GM21529 (cell line): ENCODE results near the gene PSMA2.

Experiments
- ATAC-seq: cut with Tn5 transposase; IDR thresholded peaks from one replicate; pipeline ENCODE4 v1.9.1; 2021; ENCODE audit not compliant: unreplicated experiment

The PSMA2 gene

DNA sequence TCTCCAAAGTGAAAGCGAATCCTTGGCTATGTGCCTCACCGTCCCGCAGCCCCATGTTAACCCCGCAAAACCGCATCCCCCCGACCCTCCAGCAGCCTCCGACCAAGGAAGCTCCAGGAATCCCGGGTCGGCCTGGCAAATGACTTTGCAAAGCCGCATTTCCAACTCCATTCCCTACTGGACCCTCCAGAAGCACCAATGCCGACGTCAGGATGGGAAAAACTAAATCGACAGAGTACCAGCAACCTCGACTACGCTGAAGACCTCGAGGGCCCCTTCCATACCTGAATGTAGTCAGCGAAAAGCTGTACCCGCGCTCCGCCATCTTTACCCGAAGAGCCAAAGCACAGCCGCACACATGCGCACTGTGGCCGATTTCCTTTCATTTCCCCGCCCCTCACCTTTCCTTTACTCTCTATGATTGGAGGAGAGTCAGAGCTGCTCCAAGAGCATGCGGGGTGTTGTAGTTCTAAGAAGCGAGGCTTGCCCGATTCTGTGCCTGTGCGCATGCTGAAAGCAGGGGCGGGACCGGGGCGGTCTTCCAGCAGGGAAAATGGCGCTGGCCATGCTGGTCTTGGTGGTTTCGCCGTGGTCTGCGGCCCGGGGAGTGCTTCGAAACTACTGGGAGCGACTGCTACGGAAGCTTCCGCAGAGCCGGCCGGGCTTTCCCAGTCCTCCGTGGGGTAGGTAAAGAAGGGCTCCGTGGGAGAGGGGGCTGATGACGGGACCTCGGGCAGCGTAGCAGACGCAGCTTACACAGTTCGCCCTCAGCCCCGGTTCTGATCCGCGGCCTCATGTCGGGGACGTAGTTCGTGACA is at the start of gene PSMA2, which contains the start of gene MRPL32:
PSMA2 (minus strand) TSS at position 341 of the 818 bp plus-strand sequence; CDS start at position 325, 16 bp downstream.
MRPL32 (plus strand) TSS at position 543 of the 818 bp plus-strand sequence; CDS start at position 554, 11 bp downstream.
- peak; percentile 99 for ATAC-seq

DNA sequence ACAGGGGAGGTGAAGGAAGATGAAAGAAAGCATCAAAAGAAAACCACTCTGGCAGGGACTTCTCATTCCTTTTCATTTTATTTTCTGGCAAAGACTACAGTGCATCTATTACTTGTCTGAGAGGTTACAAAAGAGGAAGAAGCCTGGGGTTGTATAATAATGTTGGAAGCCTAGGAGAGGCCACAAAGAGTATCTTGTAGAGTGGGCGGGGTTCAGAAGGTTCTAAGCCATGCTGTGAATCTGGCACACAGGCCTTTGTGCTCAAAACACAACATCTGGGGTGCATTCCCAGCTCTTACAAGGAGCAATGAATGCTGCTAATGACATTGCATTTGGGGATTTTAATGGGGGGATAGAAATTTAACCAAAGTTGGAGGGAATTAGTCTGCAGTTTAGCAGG is 49.6 kb upstream of the PSMA2 start:
- no peak for ATAC-seq

DNA sequence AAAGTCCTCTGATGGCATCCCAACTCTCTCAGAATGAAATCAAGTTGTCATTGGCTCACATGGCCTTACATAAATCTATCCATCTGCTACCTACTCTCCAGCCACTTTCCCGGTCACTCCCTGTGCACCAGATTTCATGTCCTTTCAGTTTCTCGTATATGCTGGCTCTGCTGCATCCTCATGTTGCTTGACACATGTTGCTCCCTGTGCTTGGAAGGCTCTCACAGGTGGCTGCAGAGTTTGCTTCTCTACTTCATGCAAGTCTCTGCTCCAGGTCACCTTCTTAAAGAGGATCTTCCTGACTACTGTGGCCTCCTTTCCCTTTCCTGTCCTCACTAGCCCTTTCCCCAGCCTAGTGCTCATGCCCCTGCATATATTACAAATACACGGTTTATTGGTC is 48.5 kb upstream of the PSMA2 start:
- ATAC-seq: no peak

DNA sequence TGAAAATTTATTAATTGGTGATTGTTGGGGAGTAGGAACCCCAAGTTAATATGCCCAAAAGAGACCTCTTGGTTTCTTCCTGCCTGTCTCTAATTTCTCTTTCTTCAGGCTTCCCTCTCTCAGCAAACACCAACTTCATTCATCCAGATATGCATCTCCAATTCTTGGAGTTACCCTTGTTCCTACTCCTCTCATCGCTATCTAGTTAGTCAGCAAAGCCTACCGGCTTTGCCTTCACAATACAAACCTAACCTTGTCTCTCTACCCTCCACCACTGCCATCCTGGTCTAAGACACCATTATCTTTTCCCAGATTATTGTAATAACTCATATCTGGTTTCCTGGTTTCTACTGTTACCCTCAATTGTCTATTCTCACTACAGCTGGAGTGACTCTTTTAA is 48.1 kb upstream of the PSMA2 start:
- ATAC-seq: no peak

DNA sequence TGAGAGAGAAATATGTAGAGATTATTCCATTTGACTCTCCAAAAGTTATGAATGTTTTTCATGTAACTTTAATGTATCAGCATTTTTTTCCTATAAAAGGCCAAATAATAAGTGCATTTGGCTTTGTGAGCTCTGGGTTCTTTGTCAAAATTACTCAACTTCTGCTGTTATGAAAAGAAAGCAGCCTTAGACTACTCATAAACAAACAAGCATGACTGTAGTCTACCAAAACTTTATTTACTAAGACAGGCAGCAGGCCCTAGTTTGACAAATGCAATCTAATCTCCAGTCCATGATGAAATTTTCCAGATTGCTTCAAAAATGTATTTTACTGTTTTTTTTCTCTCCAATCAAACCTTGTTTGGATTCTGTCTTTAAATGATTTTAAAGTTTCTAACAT is 46.5 kb upstream of the PSMA2 start:
- no peak for ATAC-seq

DNA sequence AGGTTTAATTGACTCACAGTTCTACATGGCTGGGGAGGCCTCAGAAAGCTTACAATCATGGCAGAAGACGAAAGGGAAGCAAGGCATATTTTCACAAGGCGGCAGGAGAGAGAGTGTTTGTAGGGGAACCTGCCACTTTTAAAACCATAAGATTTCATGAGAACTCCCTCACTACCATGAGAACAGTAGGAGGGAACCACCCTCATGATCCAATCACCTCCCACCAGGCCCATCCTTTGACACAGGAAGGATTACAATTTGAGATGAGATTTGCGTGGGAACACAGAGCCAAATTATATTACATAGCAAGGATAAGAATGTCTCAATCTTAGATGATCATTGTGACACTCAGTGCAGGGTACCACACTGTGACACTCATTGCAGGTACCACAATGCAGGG is 44.4 kb upstream of the PSMA2 start:
- no peak for ATAC-seq

DNA sequence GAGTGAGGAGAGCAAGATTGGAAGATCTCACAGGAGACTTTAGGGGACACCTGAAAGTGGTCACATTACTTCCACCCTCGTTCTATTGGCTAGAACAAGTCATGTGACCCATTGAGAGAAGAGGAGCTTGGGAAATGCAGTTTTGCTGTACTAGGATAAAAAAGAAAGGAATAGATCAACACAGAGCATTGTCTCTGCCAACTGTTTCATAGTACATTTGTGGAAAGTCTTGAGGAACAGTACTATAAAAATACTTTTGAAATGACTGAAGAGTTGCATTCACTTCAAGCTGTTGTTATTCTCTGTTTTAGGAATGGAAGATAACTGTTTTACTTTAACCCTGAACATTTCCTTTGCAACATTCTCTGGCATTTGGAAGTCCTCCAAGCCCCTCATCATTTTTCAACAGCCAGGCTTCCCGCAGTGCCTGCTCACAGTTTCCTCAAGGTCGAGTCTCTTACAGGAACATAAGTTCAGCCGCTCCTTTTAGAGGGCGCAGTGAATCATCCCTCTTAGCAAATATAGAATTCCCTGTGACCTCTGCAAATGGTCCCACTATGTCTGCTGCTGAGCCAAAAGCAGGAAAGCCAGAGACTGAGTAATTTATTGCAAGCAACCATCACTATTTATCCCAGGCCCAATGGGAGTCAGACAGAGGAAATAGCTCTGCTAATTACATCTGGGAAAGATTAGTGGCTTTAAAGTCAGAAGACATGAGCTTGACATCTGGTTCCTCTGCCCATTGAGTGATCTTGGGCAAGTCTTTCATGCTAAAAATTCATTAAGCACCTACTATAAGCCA is 40.9 kb upstream of the PSMA2 start:
- ATAC-seq: no peak

DNA sequence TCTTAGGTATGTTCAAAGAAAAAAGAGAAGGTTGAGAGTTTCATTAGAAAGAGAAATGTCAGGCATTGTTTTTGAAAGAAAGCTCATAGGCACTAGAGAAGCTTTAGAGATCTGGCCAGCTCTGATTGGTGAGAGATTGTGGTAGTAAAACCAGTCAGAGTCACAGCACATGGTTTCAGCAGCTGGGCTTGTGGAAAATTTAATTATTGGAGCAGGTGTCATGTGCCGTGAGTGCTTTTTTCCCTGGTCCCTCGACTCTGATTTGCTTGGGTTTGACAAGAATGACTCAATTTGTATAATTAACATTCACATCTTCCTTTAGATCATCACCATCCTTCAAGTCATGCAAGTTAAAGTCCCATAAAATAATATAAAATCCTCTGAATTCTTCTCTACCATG is 35.4 kb upstream of the PSMA2 start:
- no peak for ATAC-seq

DNA sequence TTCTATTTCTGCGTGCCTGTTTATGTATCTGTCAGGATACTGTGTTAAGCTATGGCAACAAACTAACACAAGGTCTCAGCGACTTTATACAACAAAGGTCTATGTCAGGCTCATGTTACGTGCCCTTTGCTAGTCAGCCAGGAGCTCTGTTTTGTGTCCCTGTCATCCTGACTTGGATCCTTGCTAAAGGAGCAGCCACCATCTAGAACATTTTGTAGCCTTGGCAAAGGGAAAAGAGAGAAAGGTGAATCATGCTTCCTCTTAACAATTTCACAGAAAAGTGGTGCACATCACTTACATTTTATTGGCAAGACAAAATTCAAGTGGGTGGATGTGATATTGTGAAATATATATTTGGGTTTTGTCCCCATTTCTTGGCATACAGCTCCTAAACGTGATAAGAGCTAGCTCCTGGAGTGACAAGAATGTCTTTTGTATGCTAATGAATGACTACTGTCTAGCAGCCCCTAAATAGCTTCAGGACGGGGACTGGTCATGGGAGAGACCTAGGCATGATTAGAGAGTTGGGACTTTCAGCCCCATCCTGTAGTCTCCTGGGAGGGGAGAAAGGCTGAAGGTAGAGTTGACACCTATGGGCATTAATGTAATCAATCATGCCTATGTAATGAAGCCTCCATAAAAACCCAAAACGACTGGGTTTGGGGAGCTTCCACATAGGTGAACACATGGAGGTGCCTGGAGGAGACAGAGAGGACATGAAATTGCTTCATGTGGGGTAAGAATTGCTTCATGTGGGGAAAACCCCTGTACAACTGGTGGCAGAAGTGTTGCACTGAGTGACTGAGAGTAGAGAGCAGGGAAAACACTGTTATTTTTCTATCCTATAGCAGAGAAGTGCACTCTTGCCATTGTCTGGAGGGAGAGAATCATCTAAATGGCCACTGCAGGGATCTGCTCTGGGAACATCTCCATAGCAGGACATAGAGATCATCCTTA is 33.2 kb upstream of the PSMA2 start:
- peak; percentile 55 for ATAC-seq

DNA sequence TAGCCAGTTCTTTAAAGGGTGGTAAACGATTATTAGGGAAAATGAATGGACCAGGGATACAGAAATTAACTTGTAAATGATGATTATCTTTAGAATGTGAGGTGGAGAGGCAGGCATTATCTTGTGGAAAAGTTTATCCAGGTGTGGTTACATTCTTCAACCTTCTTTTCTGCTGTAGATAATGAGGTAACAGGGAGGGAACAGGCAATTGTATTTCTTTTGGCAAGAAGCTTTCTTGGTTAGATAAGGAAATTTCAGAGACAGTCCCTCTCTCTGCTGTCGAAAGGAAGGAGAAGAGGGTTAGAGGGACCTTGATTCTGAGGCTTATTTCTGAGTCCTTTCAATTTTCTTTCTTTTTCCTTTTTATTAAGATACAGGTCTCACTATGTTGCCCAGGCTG is 32.3 kb upstream of the PSMA2 start:
- no peak for ATAC-seq

DNA sequence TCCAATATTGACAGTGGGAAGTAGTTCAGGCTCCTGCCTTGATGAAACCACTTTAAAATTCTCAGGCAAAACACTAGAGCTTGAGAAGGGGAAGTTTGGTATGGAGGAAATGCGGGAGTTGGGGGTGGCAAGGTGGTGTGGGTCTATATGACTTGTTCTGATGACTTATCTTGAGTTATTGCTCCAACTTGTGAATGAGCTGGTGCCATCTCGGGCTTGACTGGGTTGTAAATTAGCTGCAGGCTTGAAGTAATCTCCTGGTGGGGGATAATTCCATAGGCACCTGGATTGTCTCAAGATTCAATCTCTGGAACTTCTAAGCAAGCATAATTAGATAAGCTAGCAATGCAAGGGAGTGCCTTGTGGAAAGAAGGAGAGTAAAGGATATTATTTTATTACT is 29.2 kb upstream of the PSMA2 start:
- no peak for ATAC-seq

DNA sequence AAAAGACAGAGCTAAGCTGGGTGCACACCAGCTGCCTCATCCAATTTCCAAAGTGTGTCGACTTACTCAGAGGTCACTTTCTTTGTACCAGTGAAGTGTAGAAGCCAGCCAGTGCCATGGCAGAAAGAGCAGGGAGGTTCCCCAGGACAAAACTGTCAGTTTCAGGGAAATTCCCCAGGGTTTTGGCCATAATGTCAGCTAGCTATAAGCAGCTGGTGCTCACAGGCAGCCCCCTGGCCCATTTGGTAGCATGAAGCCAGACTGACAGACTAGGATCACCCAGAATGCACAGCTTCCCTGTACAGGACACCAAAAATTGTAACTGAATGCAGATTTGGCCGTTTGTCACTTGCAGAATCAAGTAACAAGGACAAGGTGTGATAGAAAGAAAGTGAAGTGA is 28.8 kb upstream of the PSMA2 start:
- ATAC-seq: no peak

DNA sequence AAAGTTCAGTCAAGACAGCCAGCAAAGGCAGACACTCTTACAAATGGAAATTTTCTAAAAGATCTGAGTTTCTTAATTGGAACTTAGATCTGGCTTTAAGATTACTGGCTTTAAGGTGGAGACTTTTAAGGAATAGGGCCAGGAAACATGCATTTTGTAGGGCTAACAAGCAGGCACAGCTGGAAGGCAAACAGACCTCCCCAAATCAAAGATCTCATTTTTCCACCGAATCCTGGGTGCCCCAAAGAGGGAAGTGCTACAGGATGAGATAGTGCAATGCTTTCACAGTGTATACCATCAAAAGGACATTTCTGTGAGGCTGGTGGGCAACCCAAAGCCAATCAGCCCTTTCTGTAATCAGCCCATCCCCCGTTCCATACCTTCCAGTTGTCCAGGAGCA is 27.6 kb upstream of the PSMA2 start:
- no peak for ATAC-seq

DNA sequence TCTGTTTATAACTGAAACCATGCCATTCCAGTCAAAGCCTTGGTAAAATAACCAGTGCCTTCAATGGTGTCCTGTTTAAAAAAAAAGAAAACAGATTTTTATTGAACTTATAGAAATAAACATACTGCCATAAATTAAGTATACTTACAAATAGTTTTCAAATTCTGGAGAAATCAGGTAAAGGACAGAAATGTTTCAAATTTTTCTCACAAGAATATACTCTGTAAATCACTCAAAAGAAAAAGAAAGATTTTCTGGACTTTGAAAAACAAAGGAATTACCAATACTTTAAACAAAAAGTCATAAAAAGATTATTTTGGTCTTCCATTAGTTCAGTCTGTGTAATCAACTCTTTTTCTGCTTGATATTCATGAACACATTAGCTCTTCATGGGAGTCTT is 24.1 kb upstream of the PSMA2 start:
- no peak for ATAC-seq

DNA sequence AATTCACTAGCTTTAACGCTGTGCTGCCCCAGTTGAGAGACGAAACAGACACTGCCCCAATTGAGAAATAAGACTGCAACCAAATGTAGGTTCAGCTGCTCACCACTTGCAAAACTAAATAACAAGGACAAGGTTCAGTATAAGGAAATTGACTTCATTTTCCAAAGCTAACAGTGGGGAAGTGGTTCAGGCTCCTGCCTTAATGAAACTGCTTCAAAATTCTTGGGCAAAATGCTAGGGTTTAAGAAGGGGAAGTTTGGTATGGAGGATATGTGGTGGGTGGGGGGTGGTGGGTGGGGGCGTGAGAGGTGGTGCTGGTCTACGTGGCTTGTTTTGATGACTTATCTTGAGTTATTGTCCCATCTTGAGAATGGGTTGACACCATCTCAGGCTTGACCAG is 22.0 kb upstream of the PSMA2 start:
- ATAC-seq: no peak

DNA sequence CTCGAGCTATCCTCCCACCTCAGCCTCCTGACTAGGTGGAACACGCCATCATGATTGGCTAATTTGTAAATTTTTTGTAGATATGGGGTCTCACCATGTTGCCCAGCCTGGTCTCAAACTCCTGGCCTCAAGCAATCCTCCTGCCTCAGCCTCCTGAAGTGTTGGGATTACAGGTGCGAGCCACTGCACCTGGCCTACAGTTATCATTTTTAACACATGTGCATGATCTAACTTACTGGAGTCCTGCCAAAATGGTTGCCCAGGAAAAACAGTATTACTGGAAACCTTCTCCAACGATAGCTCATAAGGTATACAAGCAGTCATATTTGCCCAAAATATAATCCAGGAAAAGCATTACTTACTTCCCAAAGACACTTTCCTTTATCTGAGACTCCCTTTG is 20.4 kb upstream of the PSMA2 start:
- no peak for ATAC-seq

DNA sequence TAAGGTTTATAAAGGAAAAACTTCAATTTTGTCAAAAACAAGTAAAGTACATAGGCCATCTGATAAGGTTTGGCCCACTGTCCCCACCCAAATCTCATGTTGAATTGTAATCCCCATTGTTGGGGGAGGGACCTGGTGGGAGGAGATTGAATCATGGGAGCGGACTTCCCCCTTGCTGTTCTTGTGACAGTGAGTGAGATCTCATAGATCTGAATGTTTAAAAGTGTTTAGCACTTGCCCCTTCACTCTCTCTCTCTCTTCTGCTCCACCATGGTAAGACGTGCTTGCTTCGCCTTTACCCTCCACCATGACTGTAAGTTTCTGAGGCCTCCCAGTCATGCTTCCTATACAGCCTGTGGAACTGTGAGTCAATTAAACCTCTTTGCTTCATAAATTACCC is 18.4 kb upstream of the PSMA2 start:
- no peak for ATAC-seq

DNA sequence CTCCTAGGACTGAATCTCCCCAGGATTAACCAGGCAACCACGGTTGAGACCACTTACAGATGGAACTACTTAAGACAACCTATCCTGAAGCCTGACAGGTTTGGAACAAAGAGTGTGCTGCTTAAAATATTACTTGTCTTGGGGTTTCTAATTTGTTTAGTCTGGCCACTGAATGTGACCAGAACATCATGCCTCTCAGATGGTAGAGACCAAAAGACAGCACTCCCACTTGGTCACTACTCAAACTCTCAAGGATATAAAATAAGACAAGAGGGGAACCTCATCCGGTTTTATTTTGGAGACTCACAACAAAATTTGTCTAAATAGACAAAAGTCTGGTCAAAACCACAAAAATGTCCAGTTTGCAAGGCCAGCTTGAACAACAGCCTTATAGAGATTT is 15.5 kb upstream of the PSMA2 start:
- no peak for ATAC-seq

DNA sequence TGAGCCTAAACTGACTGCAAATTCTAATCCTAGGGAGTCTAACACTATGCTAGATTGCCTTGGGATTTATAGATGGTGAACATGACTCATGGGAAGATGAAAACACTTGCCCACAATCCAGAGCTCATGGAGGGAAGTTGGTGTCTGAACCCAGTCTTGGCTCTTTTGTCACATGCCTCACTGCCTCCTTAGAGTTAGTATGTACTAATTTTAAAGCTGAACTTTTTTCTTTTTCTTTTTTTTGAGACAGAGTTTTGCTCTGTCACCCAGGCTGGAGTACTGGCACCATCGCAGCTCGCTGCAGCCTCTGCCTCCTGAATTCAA is 14.6 kb upstream of the PSMA2 start:
- ATAC-seq: no peak

DNA sequence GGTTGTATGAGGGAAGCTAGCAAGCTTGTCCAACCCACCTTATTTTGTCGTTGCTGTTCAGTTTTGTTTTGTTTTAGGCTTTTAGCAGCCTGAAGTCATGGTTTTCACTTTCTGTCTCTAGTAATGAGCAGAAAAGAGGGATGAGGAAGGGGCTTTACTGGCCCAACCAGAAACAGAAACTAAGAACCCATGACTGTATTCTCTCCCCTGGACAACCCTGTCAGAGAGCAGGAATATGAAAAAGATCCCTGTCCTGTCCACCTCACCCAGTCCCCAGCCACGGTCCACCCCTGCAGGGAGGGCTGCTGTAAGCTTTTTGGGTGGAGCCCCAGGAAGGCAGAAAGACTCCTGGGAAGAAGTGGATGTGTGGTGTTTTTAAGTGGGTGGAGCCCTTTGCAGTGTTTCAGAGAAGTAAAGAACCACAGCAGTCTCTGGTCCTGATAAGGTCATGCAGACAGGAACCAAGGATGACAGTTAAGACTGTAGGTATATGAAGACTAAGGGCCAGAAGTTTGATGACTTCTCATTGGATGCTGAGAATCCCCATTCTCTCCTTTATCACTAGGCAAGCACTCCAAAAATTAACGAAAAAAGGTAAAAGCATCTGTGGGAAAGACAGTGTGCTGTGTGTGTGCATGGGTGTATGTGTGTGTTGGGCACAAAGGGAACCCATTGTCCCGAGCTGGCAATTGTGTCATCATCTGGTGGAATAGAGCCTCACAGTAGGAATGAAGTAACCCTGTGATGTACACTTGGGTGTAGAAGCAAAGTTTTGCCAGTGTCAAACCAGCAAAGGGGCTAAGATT is 14.1 kb upstream of the PSMA2 start:
- ATAC-seq: peak; percentile 79
